ENCODE results near the gene YWHAQ.

The YWHAQ gene

DNA sequence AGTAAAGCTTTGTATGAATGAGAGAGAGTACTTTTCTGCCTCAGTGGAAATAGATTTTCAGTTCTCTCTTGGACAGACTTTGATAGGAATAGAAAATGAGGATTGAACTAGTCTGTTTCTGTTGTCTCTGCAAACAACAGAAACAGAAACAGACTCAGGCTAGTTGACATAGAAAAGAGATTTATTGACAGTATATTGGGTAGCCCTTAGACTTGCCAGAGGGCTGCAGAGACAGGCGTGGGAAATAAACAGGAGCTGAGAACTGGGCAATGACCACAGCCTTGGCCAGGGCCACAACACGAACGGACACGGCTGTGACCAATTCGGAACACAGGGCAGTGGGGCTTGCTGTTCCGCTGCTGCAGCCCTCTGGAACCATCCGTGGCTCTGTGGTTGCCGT lies 30.5 kb upstream of the YWHAQ start:
- Mint-ChIP-seq H3K27me3 (ENCODE audit: low read depth) (no peaks in the 10 kb centered on the region), H3K36me3 (ENCODE audit: low read depth) (no peaks in the 10 kb centered on the region), H3K4me3 (no peak overlapping the region), H3K4me1 (ENCODE audit: low read depth) (peaks cover 33% of the 10 kb centered on the region), H3K27ac (no peak overlapping the region), H3K9me3 (no peaks in the 10 kb centered on the region)
- no peak for DNase-seq (ENCODE audit: low spot score)

GRCh38 chr2:9660781-9661180 lies 30.0 kb upstream of the YWHAQ start:
- H3K4me3 Mint-ChIP-seq: no peak overlapping the region
- H3K27me3 Mint-ChIP-seq (ENCODE audit: low read depth): no peaks in the 10 kb centered on the region
- no peaks in the 10 kb centered on the region for H3K36me3 Mint-ChIP-seq (ENCODE audit: low read depth)
- H3K27ac Mint-ChIP-seq: peak overlapping the region; percentile 29
- no peaks in the 10 kb centered on the region for H3K9me3 Mint-ChIP-seq
- H3K4me1 Mint-ChIP-seq (ENCODE audit: low read depth): peaks cover 38% of the 10 kb centered on the region
- no peak for DNase-seq (ENCODE audit: low spot score)

DNA sequence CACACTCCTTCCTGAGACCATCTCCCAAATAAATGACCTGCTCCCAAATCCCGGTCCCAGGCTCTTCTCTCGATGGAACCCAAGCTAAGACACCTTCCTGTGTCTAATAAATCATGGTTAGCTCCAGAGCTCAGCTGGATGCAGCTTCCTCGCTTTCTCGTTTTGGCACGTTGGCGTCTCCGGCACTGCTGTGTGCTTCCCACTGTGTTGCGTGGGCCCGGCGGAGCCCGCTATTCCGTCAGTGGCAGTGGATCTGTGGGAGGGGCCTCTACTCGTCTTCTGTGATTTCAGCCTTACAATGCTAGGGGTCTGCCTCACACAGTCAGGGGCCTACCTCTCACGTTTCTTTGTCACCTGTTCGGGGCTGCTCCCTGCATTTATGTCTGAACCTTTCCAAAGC lies 29.4 kb upstream of the YWHAQ start:
- Mint-ChIP-seq H3K4me3 (no peak overlapping the region), H3K9me3 (no peaks in the 10 kb centered on the region), H3K27me3 (ENCODE audit: low read depth) (no peaks in the 10 kb centered on the region), H3K36me3 (ENCODE audit: low read depth) (no peaks in the 10 kb centered on the region), H3K4me1 (ENCODE audit: low read depth) (peaks cover 44% of the 10 kb centered on the region), H3K27ac (no peak overlapping the region)
- no peak for DNase-seq (ENCODE audit: low spot score)

GRCh38 chr2:9658972-9659371 lies 28.2 kb upstream of the YWHAQ start:
- Mint-ChIP-seq H3K27ac (no peak overlapping the region), H3K36me3 (ENCODE audit: low read depth) (no peaks in the 10 kb centered on the region), H3K27me3 (ENCODE audit: low read depth) (no peaks in the 10 kb centered on the region), H3K4me1 (ENCODE audit: low read depth) (peaks cover 49% of the 10 kb centered on the region), H3K9me3 (no peaks in the 10 kb centered on the region), H3K4me3 (no peak overlapping the region)
- no peak for DNase-seq (ENCODE audit: low spot score)

GRCh38 chr2:9657731-9658130 lies 26.9 kb upstream of the YWHAQ start:
- H3K9me3 Mint-ChIP-seq: no peaks in the 10 kb centered on the region
- no peak overlapping the region for H3K27ac Mint-ChIP-seq
- H3K4me3 Mint-ChIP-seq: no peak overlapping the region
- DNase-seq (ENCODE audit: low spot score): no peak
- H3K36me3 Mint-ChIP-seq (ENCODE audit: low read depth): no peaks in the 10 kb centered on the region
- H3K4me1 Mint-ChIP-seq (ENCODE audit: low read depth): peaks cover 48% of the 10 kb centered on the region
- H3K27me3 Mint-ChIP-seq (ENCODE audit: low read depth): no peaks in the 10 kb centered on the region

GRCh38 chr2:9657083-9657482 lies 26.3 kb upstream of the YWHAQ start:
- Mint-ChIP-seq H3K36me3 (ENCODE audit: low read depth) (no peaks in the 10 kb centered on the region), H3K4me3 (no peak overlapping the region)

GRCh38 chr2:9656270-9656766 lies 25.5 kb upstream of the YWHAQ start:
- Mint-ChIP-seq H3K9me3 (peaks cover 6% of the 10 kb centered on the region), H3K4me3 (peak overlapping the region; percentile 54), H3K36me3 (ENCODE audit: low read depth) (peaks cover 3% of the 10 kb centered on the region), H3K27me3 (ENCODE audit: low read depth) (no peaks in the 10 kb centered on the region), H3K4me1 (ENCODE audit: low read depth) (peaks cover 48% of the 10 kb centered on the region), H3K27ac (peak overlapping the region; percentile 89)
- peak; percentile 85 for DNase-seq (ENCODE audit: low spot score)

More at GRCh38 chr2:9657083-9657482, 26.3 kb upstream of the YWHAQ start:
- Mint-ChIP-seq H3K27ac (peak overlapping the region; percentile 89), H3K4me1 (ENCODE audit: low read depth) (peaks cover 51% of the 10 kb centered on the region), H3K9me3 (peaks cover 3% of the 10 kb centered on the region), H3K27me3 (ENCODE audit: low read depth) (no peaks in the 10 kb centered on the region)
- no peak for DNase-seq (ENCODE audit: low spot score)

DNA sequence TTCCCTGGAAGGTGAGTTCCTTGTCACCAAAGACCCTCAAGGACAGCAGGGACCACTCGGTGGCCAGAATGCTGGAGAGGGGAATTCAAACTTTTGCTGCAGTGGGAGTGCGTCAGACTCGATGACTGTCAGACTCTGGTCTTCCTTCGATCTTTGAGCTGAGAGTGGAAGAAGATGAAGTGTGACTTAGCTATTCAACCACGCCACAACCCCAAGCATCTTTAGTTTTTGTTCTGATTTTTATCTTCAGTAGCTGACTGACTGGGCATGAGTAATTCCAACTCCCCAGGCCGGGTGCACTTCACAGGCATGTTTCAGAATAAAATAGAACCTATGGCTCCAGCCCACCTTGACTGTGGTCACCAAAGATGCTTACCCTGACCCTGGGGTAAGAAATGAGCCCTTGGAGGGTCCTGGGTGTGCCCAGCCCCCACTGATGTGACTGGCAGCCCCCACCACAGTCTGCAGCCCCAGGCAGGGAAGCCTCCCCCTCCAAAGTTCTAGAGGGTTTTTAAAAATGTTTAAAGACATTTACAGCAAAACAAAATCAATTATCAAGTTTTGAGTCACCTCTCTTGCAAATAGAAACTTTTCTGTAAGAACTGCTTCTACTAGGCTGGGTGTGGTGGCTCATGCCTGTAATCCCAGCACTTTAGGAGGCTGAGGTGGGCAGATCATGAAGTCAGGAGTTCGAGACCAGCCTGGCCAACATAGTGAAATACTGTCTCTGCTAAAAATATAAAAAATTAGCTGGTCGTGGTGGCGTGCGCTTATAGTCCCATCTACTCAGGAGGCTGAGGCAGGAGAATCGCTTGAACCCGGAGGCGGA lies 24.9 kb upstream of the YWHAQ start:
- H3K4me3 Mint-ChIP-seq: peak overlapping the region; percentile 54
- H3K9me3 Mint-ChIP-seq: peaks cover 9% of the 10 kb centered on the region
- H3K27ac Mint-ChIP-seq: peak overlapping the region; percentile 89
- peaks cover 7% of the 10 kb centered on the region for H3K36me3 Mint-ChIP-seq (ENCODE audit: low read depth)
- H3K27me3 Mint-ChIP-seq (ENCODE audit: low read depth): no peaks in the 10 kb centered on the region
- DNase-seq (ENCODE audit: low spot score): peak; percentile 85
- H3K4me1 Mint-ChIP-seq (ENCODE audit: low read depth): peaks cover 50% of the 10 kb centered on the region

DNA sequence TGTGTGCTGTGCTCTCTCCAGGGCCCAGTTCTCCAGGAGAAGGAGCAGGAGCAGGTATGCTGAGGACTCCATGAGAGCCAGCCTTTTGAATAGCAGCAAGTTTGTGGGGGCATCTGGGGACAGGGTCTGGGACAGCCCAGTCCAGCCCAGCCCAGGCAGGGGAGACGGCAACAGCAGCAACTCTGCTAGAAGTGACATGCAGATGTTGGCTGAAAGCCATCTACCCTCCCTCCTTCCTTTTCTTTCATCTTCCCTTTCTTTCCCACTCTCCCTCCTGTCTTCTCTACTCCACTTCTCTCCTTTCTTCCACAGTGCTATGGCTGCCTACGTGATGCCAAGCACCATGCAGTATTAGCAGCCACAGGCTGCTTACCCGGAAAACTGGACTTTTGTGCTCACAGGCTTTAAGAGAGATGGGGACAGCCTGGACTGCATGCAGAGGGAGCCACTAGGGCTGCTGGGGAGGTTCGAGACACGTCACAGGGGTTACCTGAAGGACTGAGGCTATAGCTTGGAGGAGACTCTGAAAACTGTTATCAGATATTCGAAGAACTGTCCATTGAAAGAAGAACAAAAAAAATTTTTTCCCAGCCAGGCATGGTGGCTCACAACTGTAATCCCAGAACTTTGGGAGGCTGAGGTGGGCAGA lies 23.8 kb upstream of the YWHAQ start:
- Mint-ChIP-seq H3K4me1 (ENCODE audit: low read depth) (peaks cover 57% of the 10 kb centered on the region), H3K27me3 (ENCODE audit: low read depth) (no peaks in the 10 kb centered on the region), H3K9me3 (peaks cover 12% of the 10 kb centered on the region), H3K27ac (peak overlapping the region; percentile 71), H3K36me3 (ENCODE audit: low read depth) (peaks cover 11% of the 10 kb centered on the region), H3K4me3 (peak overlapping the region; percentile 43)
- DNase-seq (ENCODE audit: low spot score): no peak

DNA sequence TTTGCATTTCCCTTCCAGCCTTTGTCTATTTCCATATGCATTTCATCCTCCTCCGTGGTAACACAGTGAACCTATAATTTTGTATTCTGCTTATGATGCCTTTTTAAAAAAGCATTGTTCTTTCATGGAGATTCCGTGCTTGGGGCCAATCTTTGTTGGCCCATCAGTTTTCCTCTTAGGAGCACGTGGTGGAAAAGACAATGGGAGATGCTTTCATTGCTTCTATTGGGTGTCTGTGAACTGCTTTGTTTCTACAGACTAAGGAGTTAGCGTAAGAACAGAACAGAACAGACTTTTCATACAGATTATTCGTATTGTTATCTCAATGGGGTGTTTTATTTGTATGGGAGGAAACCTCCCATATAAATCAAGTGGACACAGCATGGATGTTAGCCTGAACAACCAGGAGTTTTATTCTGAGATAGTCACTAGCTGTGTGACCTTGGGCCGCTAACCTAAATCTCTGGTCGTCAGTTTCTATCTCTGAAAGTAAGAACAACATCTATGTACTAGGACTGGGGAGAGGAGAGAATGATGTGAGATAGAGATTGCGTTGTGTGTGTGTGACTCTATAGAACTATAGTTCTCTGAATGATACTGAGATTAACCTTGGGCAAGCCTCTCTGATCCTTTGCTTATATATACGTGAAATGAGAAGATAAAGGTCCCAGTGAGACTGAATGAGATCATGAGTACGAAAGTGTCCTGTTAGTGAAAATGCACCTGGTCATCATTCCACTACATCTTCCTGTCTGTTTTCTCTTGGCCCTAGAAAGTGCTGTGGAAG lies 22.9 kb upstream of the YWHAQ start:
- peaks cover 12% of the 10 kb centered on the region for H3K9me3 Mint-ChIP-seq
- peak overlapping the region; percentile 47 for H3K27ac Mint-ChIP-seq
- H3K4me3 Mint-ChIP-seq: peak overlapping the region; percentile 8
- peaks cover 60% of the 10 kb centered on the region for H3K4me1 Mint-ChIP-seq (ENCODE audit: low read depth)
- peak; percentile 26 for DNase-seq (ENCODE audit: low spot score)
- H3K36me3 Mint-ChIP-seq (ENCODE audit: low read depth): peaks cover 11% of the 10 kb centered on the region
- no peaks in the 10 kb centered on the region for H3K27me3 Mint-ChIP-seq (ENCODE audit: low read depth)

DNA sequence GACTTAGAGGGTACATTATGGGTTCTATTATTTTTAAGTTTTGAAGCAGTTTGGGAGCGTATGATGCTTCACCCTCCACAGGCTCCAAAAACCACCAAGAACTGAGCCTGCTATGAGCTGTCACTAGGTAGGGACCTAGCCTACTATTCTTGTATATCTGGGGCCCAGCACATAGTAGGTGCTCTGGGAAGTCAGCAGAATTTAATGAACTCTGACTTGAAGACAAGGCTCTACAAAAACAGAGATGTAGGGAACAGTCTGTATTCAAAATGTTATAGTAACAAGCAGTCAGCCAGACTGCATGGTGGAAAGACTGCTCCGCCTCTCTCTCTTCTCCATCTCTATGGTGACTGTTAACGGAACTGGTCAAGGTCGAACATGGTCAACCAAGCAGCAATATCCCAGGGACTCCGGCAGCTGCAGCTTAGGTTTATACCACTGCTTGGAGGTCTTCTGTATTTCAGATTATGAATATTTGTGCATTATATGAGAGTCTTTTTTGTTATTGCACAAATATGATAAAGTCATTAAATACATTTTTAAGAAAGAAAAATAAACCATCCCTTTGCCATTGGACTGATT lies 22.2 kb upstream of the YWHAQ start:
- Mint-ChIP-seq H3K27me3 (ENCODE audit: low read depth) (no peaks in the 10 kb centered on the region), H3K27ac (no peak overlapping the region), H3K9me3 (peaks cover 12% of the 10 kb centered on the region), H3K36me3 (ENCODE audit: low read depth) (peaks cover 11% of the 10 kb centered on the region), H3K4me3 (no peak overlapping the region), H3K4me1 (ENCODE audit: low read depth) (peaks cover 59% of the 10 kb centered on the region)
- DNase-seq (ENCODE audit: low spot score): no peak

GRCh38 chr2:9652267-9652666 lies 21.5 kb upstream of the YWHAQ start:
- H3K36me3 Mint-ChIP-seq (ENCODE audit: low read depth): peaks cover 11% of the 10 kb centered on the region
- DNase-seq (ENCODE audit: low spot score): no peak
- H3K27ac Mint-ChIP-seq: no peak overlapping the region
- H3K4me3 Mint-ChIP-seq: no peak overlapping the region
- peaks cover 12% of the 10 kb centered on the region for H3K9me3 Mint-ChIP-seq
- H3K27me3 Mint-ChIP-seq (ENCODE audit: low read depth): no peaks in the 10 kb centered on the region
- peaks cover 58% of the 10 kb centered on the region for H3K4me1 Mint-ChIP-seq (ENCODE audit: low read depth)

DNA sequence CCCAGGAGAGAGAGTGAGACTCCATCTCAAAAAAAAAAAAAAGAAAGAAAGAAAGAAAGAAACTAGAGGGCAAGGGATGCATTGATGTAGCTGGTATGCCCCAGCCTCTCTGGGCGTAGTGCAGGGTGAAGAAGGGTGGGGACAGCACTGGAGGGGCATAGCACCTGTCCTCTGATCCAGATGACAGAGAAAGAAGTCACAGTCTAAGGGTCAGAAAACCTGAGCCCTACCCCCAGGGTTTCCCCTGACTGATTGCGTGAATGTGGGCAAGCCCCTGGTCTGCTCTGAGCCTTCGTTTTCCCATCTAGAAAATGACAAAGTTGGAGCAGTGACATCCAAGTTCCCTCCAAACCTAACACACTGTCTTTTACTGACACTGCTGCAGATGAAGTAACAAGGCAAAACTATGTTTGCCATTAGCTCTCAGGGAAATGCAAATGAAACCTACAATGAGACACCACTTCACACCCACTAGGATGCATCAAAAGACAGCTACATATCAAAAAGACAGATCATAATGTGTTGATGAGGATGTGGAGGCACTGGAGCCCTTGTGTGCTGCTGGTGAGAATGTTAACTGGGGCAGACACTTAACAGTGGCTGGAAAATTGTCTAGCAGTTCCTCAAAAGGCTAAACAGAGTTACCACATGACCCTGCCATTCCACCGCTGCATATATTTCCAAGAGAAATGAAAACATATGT lies 19.5 kb upstream of the YWHAQ start:
- no peaks in the 10 kb centered on the region for H3K27me3 Mint-ChIP-seq (ENCODE audit: low read depth)
- H3K36me3 Mint-ChIP-seq (ENCODE audit: low read depth): peaks cover 11% of the 10 kb centered on the region
- H3K27ac Mint-ChIP-seq: no peak overlapping the region
- peaks cover 44% of the 10 kb centered on the region for H3K4me1 Mint-ChIP-seq (ENCODE audit: low read depth)
- peaks cover 12% of the 10 kb centered on the region for H3K9me3 Mint-ChIP-seq
- no peak for DNase-seq (ENCODE audit: low spot score)
- H3K4me3 Mint-ChIP-seq: no peak overlapping the region
